CD14-positive monocyte (primary cell): ENCODE data around the gene MOV10. TPM values are rescaled to one million over a fixed set of nuclear protein-coding genes. Genes with fewer than 3 reads are reported as not detected.

ENCODE experiments used
- DNase-seq, 3 donors: peaks; one replicate each; pipeline ENCODE4 v3.0.0-alpha.2; 2011 to 2022
- H2AFZ ChIP-seq: 2 replicates; pipeline ENCODE4 v1.6.0; 2012; ENCODE audit warnings: mild to moderate bottlenecking, low read depth, low read length, inconsistent platforms; ENCODE audit not compliant: insufficient read depth, poor library complexity, severe bottlenecking
- H3K27ac ChIP-seq, 2 donors: 1 replicate in 1 of 2; 2 replicates in 1 of 2; pipeline ENCODE4 v1.5.1; 2012 to 2013; ENCODE audit warnings: low read length in 2 of 2, control low read depth in 1 of 2, inconsistent platforms in 1 of 2, low read depth in 1 of 2, mild to moderate bottlenecking in 1 of 2
- H3K27me3 ChIP-seq, 2 donors: one replicate each; pipeline versions ENCODE4 v1.6.0 to v1.6.1; 2011 to 2013; ENCODE audit warnings: low read length in 2 of 2; ENCODE audit not compliant: control insufficient read depth in 2 of 2, insufficient read depth in 2 of 2
- H3K36me3 ChIP-seq, 2 donors: replicated peaks in 1 of 2; 1 replicate in 1 of 2; 2 replicates in 1 of 2; pipeline versions ENCODE4 v1.5.1 to v1.6.1; 2012 to 2013; ENCODE audit warnings: low read length in 2 of 2, control low read depth in 1 of 2, inconsistent platforms in 1 of 2, mild to moderate bottlenecking in 1 of 2; ENCODE audit not compliant: insufficient read depth in 2 of 2, control insufficient read depth in 1 of 2
- H3K4me1 ChIP-seq, 2 donors: 1 replicate in 1 of 2; 2 replicates in 1 of 2; pipeline versions ENCODE4 v1.5.1 to v1.6.1; 2012 to 2013; ENCODE audit warnings: low read length in 2 of 2, control low read depth in 1 of 2, inconsistent platforms in 1 of 2, mild to moderate bottlenecking in 1 of 2, moderate library complexity in 1 of 2; ENCODE audit not compliant: insufficient read depth in 2 of 2, control insufficient read depth in 1 of 2
- H3K4me2 ChIP-seq: replicated peaks from 2 replicates; pipeline ENCODE3; 2012; ENCODE audit warnings: low read length, moderate library complexity, mild to moderate bottlenecking; ENCODE audit not compliant: poor library complexity, severe bottlenecking; ENCODE audit errors: extremely low read depth
- H3K4me3 ChIP-seq, 3 experiments: fragments of 200-600 bp in 1 of 3; sonication (generic) in 1 of 3; replicated peaks in 1 of 3; 1 replicate in 2 of 3; 2 replicates in 1 of 3; pipeline ENCODE4 v1.5.1; 2011 to 2013; ENCODE audit warnings: low read length in 3 of 3, mild to moderate bottlenecking in 3 of 3, control low read depth in 2 of 3, low read depth in 2 of 3, inconsistent platforms in 1 of 3, moderate library complexity in 1 of 3
- H3K79me2 ChIP-seq: 2 replicates; pipeline ENCODE4 v1.6.0; 2012; ENCODE audit warnings: mild to moderate bottlenecking, control low read depth, inconsistent platforms, low read length, moderate library complexity; ENCODE audit not compliant: insufficient read depth
- H3K9ac ChIP-seq: 2 replicates; pipeline ENCODE4 v1.6.0; 2017; ENCODE audit warnings: low read length, mild to moderate bottlenecking; ENCODE audit not compliant: insufficient read depth, poor library complexity, severe bottlenecking
- H3K9me3 ChIP-seq, 2 donors: replicated peaks in 1 of 2; 1 replicate in 1 of 2; 2 replicates in 1 of 2; pipeline versions ENCODE4 v1.5.1 to v1.6.1; 2012 to 2013; ENCODE audit warnings: low read length in 2 of 2, control low read depth in 1 of 2; ENCODE audit not compliant: control insufficient read depth in 1 of 2, insufficient read depth in 1 of 2
- H4K20me1 ChIP-seq: 2 replicates; pipeline ENCODE4 v1.6.0; 2012; ENCODE audit warnings: mild to moderate bottlenecking, low read length, control low read depth, moderate library complexity; ENCODE audit not compliant: insufficient read depth
- H3K27ac Mint-ChIP-seq, 7 donors: one replicate each; pipeline ENCODE4 v1.8.0; 2020; ENCODE audit warnings: mild to moderate bottlenecking in 7 of 7, mixed read lengths in 7 of 7, moderate library complexity in 6 of 7, inconsistent platforms in 2 of 7
- H3K27me3 Mint-ChIP-seq, 3 donors: one replicate each; pipeline ENCODE4 v1.8.0; 2021 to 2022; ENCODE audit warnings: low read depth in 3 of 3, mild to moderate bottlenecking in 3 of 3, mixed read lengths in 3 of 3, moderate library complexity in 3 of 3, inconsistent platforms in 1 of 3
- H3K36me3 Mint-ChIP-seq, 2 donors: one replicate each; pipeline ENCODE4 v1.8.0; 2020; ENCODE audit warnings: mixed read lengths in 2 of 2, inconsistent platforms in 1 of 2, mild to moderate bottlenecking in 1 of 2
- H3K4me1 Mint-ChIP-seq: one replicate; pipeline ENCODE4 v1.8.0; 2020; ENCODE audit warnings: mild to moderate bottlenecking, mixed read lengths
- H3K4me3 Mint-ChIP-seq, 2 donors: one replicate each; pipeline ENCODE4 v1.8.0; 2020; ENCODE audit warnings: mild to moderate bottlenecking in 2 of 2, mixed read lengths in 2 of 2, moderate library complexity in 1 of 2
- H3K9me3 Mint-ChIP-seq, 7 donors: one replicate each; pipeline ENCODE4 v1.8.0; 2020 to 2022; ENCODE audit warnings: mixed read lengths in 7 of 7, mild to moderate bottlenecking in 6 of 7, moderate library complexity in 6 of 7, inconsistent platforms in 2 of 7
- WGBS: methylation state at CpG from one replicate; pipeline ENCODE4 v1.1.5; 2013; ENCODE audit warnings: missing lambda C conversion rate; ENCODE audit not compliant: insufficient coverage; 5-methylcytosine and 5-hydroxymethylcytosine counted together
- intact Hi-C, 2 donors: fragments of 100-400 bp; cut with micrococcal nuclease; formaldehyde crosslinking; loops; one replicate each; pipeline versions ENCODE4 v1.15.0 to v1.15.1; 2023
- polyA plus RNA-seq, 3 donors: library from polyadenylated mRNA; depleted of rRNA in 1 of 3; unstranded in 2 of 3; stranded (reverse) in 1 of 3; fragments of 300-500 nt in 2 of 3; fragments of >200 nt in 1 of 3; fragmentation: Illumina TruSeq in 2 of 3; gene quantifications; 1 replicate in 2 of 3; 2 replicates in 1 of 3; pipeline ENCODE4 v1.2.3, GENCODE V29; 2012 to 2021
- TF ChIP-seq, protein P1 (sequence below): fragments of 200-600 bp; IDR thresholded peaks from one replicate; pipeline ENCODE4 v1.8.0; 2022; ENCODE audit warnings: antibody characterized with exemption, mild to moderate bottlenecking

MOV10 gene
- polyA plus RNA-seq, 3 donors = 12.0 to 61.2 (median 13.6) TPM

DNA sequence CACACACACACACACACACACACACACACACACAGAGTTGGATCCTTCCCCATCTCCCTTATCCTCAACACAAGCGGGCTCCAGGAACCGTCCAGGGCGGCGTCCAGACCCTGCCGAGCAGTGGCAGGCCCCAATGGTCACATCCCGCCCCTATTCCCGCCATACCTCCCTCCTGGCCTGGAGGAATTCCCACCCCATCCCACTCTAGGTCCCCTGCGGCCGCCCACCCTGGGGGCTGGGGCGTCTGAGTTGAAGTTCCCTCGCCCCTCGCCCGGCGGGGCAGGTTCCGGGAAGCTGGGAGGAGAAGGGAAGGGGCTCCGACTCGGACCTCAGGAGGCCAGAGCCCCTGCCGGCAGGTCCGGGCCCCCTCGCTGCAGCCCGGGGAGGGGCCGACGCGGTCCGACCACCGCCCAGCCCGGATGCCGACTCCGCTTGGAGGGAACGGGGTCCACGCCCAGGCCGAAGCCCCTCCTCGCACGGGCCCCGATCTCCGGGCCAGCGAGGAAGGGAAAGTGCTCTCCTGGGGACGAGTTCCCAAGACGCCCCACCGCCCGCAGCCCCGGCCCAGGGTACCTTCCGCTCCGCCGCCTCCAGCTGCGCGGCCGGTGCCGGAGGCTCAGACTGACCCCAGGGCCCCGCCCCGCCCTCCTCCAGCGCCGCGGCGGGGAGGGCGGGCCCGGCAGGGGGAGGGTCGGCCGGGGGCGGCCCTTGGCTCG, 32.2 kb downstream of the MOV10 start, which contains the start of gene RHOC:
RHOC (minus strand) TSS at position 623 of the 716 bp plus-strand sequence. CDS start 3,328 bp downstream, outside the sequence.
- no peak within 1 kb of the TSS for H3K27ac ChIP-seq
- no peaks in the 10 kb centered on the region for H3K79me2 ChIP-seq

More for the DNA sequence above, 32.2 kb downstream of the MOV10 start, which contains the start of gene RHOC:
- H3K4me3 ChIP-seq = peak within 1 kb of the TSS; percentile 45 to 79 (median 73)
- peaks cover 9 to 10% of the 10 kb centered on the region in 2 donors for H3K36me3 Mint-ChIP-seq
- intact Hi-C loops = loop anchor here (5.0 to 10.0 kb wide), 4 partner anchors 34 to 338 kb away; partner anchors contain the start of genes MOV10 (in 1 of the 2) and WNT2B (in 1 of the 2)
- H3K4me1 ChIP-seq = peaks cover 30 to 42% of the 10 kb centered on the region in 2 donors
- peaks cover 0 to 35% of the 10 kb centered on the region in 2 donors for H3K27me3 ChIP-seq
- peaks cover 40% of the 10 kb centered on the region for H3K4me1 Mint-ChIP-seq
- H3K9me3 Mint-ChIP-seq = peaks cover 0 to 2% (median 0%) of the 10 kb centered on the region in 7 donors
- WGBS = 2% methylated on average over 54 of the region's 61 CpGs
- peak within 1 kb of the TSS; percentile 69 for H3K9ac ChIP-seq
- H3K9me3 ChIP-seq = no peaks in the 10 kb centered on the region
- H3K4me2 ChIP-seq = peak within 1 kb of the TSS; percentile 90
- peak within 1 kb of the TSS in 5 of 7 donors; percentile 30 to 77 (median 42) for H3K27ac Mint-ChIP-seq
- peak within 1 kb of the TSS; percentile 76 to 89 for H3K4me3 Mint-ChIP-seq
- peaks cover 28 to 61% (median 35%) of the 10 kb centered on the region in 3 donors for H3K27me3 Mint-ChIP-seq
- H2AFZ ChIP-seq = peak within 1 kb of the TSS; percentile 79
- peak; percentile 28 to 37 (median 29) for DNase-seq
- TF ChIP-seq, protein P1, sequence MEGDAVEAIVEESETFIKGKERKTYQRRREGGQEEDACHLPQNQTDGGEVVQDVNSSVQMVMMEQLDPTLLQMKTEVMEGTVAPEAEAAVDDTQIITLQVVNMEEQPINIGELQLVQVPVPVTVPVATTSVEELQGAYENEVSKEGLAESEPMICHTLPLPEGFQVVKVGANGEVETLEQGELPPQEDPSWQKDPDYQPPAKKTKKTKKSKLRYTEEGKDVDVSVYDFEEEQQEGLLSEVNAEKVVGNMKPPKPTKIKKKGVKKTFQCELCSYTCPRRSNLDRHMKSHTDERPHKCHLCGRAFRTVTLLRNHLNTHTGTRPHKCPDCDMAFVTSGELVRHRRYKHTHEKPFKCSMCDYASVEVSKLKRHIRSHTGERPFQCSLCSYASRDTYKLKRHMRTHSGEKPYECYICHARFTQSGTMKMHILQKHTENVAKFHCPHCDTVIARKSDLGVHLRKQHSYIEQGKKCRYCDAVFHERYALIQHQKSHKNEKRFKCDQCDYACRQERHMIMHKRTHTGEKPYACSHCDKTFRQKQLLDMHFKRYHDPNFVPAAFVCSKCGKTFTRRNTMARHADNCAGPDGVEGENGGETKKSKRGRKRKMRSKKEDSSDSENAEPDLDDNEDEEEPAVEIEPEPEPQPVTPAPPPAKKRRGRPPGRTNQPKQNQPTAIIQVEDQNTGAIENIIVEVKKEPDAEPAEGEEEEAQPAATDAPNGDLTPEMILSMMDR = no peak
- no peaks in the 10 kb centered on the region for H3K36me3 ChIP-seq
- no peaks in the 10 kb centered on the region for H4K20me1 ChIP-seq
